Measurements from ENCODE around the gene IMMP2L.

DNA sequence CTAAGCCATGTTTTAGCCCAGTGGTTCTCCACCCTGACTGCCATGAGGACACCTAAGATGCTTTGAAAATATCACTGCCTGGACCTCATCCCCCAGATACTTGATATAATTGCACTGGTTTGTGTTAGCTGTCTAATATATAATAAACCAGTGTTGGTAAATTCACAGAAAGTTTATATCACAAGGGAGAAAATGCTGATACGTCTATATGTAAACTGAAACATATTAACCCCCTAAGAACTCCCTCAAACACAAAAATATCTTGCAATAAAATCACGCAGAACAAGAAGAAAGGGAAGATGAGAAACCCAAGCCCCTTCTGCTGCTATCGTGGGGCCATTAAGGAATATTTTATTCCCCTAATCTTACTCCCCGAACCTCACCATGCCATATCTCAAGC is 8.2 kb downstream of the IMMP2L start:
- TF ChIP-seq, protein P1, sequence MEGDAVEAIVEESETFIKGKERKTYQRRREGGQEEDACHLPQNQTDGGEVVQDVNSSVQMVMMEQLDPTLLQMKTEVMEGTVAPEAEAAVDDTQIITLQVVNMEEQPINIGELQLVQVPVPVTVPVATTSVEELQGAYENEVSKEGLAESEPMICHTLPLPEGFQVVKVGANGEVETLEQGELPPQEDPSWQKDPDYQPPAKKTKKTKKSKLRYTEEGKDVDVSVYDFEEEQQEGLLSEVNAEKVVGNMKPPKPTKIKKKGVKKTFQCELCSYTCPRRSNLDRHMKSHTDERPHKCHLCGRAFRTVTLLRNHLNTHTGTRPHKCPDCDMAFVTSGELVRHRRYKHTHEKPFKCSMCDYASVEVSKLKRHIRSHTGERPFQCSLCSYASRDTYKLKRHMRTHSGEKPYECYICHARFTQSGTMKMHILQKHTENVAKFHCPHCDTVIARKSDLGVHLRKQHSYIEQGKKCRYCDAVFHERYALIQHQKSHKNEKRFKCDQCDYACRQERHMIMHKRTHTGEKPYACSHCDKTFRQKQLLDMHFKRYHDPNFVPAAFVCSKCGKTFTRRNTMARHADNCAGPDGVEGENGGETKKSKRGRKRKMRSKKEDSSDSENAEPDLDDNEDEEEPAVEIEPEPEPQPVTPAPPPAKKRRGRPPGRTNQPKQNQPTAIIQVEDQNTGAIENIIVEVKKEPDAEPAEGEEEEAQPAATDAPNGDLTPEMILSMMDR (IDR thresholded peaks at IDR 0.05) = no peak
- TF ChIP-seq POLR2A (IDR thresholded peaks at IDR 0.05) = no peak

Data from right lobe of liver (tissue), 4 donors.